ENCODE measurements around the gene MAGEA1. TPM values are rescaled to one million over a fixed set of nuclear protein-coding genes. Genes with fewer than 3 reads are reported as not detected.

MAGEA1 gene
- total and polyA plus RNA-seq, 2 donors (not counting 1 experiment from before 2014, with no cell fraction given) = not detected

DNA sequence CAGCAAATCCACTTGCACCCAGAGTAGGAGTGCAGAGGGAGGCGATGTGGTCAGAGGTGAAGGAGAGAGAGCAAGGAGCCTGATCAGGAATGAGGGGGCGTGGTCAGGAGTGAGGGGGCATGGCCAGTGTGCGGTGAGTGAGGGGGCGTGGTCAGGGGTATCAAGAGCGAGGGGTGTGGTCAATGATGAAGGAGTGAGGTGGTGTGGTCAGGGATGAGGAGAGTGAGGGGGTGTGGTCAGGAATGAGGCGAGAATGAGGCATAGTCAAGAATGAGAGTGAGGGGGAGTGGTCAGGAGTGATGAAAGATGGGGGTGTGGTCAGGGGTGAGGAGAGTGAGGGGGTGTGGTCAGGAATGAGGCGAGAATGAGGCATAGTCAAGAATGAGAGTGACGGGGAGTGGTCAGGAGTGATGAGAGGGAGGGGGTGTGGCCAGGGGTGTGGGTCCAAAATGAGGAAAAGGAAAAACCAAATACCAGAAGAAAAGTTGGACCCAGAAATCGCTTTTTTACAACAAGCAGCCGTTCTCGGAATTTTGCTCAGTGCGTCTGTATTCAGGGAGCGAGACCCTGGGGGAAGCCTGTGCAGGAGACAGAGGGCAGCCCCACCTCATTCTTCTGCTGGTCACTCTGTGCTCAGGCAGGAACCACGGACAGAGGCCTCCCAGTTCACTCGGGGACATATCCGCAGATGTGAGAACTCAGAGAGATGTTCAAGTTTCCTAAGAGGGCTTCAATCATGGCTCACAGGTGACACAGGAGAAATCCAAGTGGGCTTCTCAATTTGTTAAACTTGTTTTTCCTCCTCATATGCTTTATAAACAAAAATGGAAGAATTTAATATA, 47.5 kb downstream of the MAGEA1 start:
- TF ChIP-seq EZH2 (IDR thresholded peaks at IDR 0.05; ENCODE audit: low read length, missing control alignments) = no peak
- no peak for TF ChIP-seq CTCF (conservative IDR thresholded peaks at IDR 0.05 in 1 of 2, IDR thresholded peaks at IDR 0.05 in 1 of 2; ENCODE audit: low read depth in 1 of 2, low read length in 2 of 2)
- Histone ChIP-seq H3K4me3 (replicated peaks in 1 of 4; ENCODE audit: control extremely low read depth in 1 of 4, insufficient read depth in 1 of 4, low read depth in 3 of 4, low read length in 4 of 4) (peak overlapping the region in 1 of 4 experiments; percentile 12), H3K4me1 (ENCODE audit: control insufficient read depth, extremely low read depth, insufficient read depth, low read length) (no peaks in the 10 kb centered on the region), H3K27me3 (ENCODE audit: control insufficient read depth, insufficient read depth, low read length) (no peaks in the 10 kb centered on the region), H4K20me1 (ENCODE audit: control insufficient read depth, extremely low read depth, insufficient read depth, low read length) (no peaks in the 10 kb centered on the region), H3K27ac (ENCODE audit: insufficient read depth, low read length) (no peak overlapping the region), H3K4me2 (ENCODE audit: extremely low read depth, insufficient read depth, low read length) (no peak overlapping the region), H3K9ac (ENCODE audit: insufficient read depth, low read length) (no peak overlapping the region), H3K79me2 (ENCODE audit: control insufficient read depth, insufficient read depth, low read length) (no peaks in the 10 kb centered on the region), H3K9me3 (ENCODE audit: control insufficient read depth, insufficient read depth, low read depth, low read length) (no peaks in the 10 kb centered on the region), H3K36me3 (ENCODE audit: control insufficient read depth, insufficient read depth, low read length) (no peaks in the 10 kb centered on the region), H2AFZ (ENCODE audit: low read length) (no peak overlapping the region)
- DNase-seq (ENCODE audit: low read depth in 2 of 2) = peak; percentile 36 to 76

Other genes with a start within 250 kb of the MAGEA1 start
- gene PNMA5, start 185.2 kb upstream of the MAGEA1 start, total RNA-seq = not detected in 2 replicates
- not detected in 2 replicates for gene PNMA5, start 185.2 kb upstream of the MAGEA1 start, polyA plus RNA-seq
- 0.26 and 0.33 TPM in 2 replicates for gene PNMA3, start 122.8 kb upstream of the MAGEA1 start, total RNA-seq
- 0.03 TPM in 1 of 2 replicates, not detected in the other for gene PNMA3, start 122.8 kb upstream of the MAGEA1 start, polyA plus RNA-seq
- gene PNMA6A, start 106.8 kb upstream of the MAGEA1 start, total RNA-seq = 3.1 and 3.3 TPM in 2 replicates
- gene PNMA6A, start 106.8 kb upstream of the MAGEA1 start, polyA plus RNA-seq = 0.56 and 0.85 TPM in 2 replicates
- gene PNMA6F, start 142.5 kb downstream of the MAGEA1 start, total RNA-seq = not detected in 2 replicates
- gene PNMA6F, start 142.5 kb downstream of the MAGEA1 start, polyA plus RNA-seq = not detected in 2 replicates
- gene ZNF275, start 154.9 kb downstream of the MAGEA1 start, total RNA-seq = 6.2 and 6.3 TPM in 2 replicates
- gene ZNF275, start 154.9 kb downstream of the MAGEA1 start, polyA plus RNA-seq = 11.7 and 12.2 TPM in 2 replicates
- not detected in 2 replicates for gene PNMA6E, start 222.1 kb downstream of the MAGEA1 start, total RNA-seq
- gene PNMA6E, start 222.1 kb downstream of the MAGEA1 start, polyA plus RNA-seq = not detected in 2 replicates
- 0.17 and 0.26 TPM in 2 replicates for gene ZFP92, start 232.2 kb downstream of the MAGEA1 start, total RNA-seq
- gene ZFP92, start 232.2 kb downstream of the MAGEA1 start, polyA plus RNA-seq = 0.06 and 0.09 TPM in 2 replicates

All from fibroblast of lung (primary cell).